SK-N-MC (cell line): ENCODE measurements around the gene DNASE1L1.

Experiments
- DNase-seq: peaks from one replicate; pipeline ENCODE4 v3.0.0-alpha.2; 2011; ENCODE audit warnings: low read depth, low spot score
- H3K27ac ChIP-seq: fragments of 200-600 bp; sonication (generic); 2 replicates; pipeline ENCODE4 v1.5.1; 2016; ENCODE audit warnings: mixed run types
- H3K36me3 ChIP-seq: fragments of 200-600 bp; sonication (generic); 2 replicates; pipeline ENCODE4 v1.6.1; 2017; ENCODE audit warnings: antibody characterized with exemption, low read length, mixed read lengths; ENCODE audit not compliant: insufficient read depth
- H3K4me3 ChIP-seq: fragments of 200-600 bp; sonication (generic); 2 replicates; pipeline ENCODE4 v1.5.1; 2016
- H3K9ac ChIP-seq: fragments of 200-600 bp; sonication (generic); 2 replicates; pipeline ENCODE4 v1.8.0; 2017; ENCODE audit warnings: mixed run types, mixed read lengths; ENCODE audit not compliant: insufficient read length
- H3K9me3 ChIP-seq: fragments of 200-600 bp; sonication (generic); 2 replicates; pipeline ENCODE4 v1.6.1; 2017; ENCODE audit warnings: low read depth, mild to moderate bottlenecking, antibody characterized with exemption, low read length, moderate library complexity, mixed read lengths
- EZH2 ChIP-seq: fragments of 200-600 bp; sonication (generic); IDR thresholded peaks from one replicate; pipeline ENCODE4 v1.6.1; 2017; ENCODE audit warnings: antibody characterized with exemption
- FOXP2 ChIP-seq: optimal IDR thresholded peaks from 2 replicates; pipeline ENCODE3; 2011; ENCODE audit warnings: mild to moderate bottlenecking, moderate library complexity; ENCODE audit not compliant: insufficient read depth; ENCODE audit errors: extremely low read length, control extremely low read depth
- POLR2AphosphoS5 ChIP-seq: IDR thresholded peaks from 2 replicates; pipeline ENCODE4 v1.6.1; 2012; ENCODE audit warnings: mild to moderate bottlenecking, low read depth, low read length, borderline replicate concordance

DNASE1L1 gene, protein sequence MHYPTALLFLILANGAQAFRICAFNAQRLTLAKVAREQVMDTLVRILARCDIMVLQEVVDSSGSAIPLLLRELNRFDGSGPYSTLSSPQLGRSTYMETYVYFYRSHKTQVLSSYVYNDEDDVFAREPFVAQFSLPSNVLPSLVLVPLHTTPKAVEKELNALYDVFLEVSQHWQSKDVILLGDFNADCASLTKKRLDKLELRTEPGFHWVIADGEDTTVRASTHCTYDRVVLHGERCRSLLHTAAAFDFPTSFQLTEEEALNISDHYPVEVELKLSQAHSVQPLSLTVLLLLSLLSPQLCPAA

DNA sequence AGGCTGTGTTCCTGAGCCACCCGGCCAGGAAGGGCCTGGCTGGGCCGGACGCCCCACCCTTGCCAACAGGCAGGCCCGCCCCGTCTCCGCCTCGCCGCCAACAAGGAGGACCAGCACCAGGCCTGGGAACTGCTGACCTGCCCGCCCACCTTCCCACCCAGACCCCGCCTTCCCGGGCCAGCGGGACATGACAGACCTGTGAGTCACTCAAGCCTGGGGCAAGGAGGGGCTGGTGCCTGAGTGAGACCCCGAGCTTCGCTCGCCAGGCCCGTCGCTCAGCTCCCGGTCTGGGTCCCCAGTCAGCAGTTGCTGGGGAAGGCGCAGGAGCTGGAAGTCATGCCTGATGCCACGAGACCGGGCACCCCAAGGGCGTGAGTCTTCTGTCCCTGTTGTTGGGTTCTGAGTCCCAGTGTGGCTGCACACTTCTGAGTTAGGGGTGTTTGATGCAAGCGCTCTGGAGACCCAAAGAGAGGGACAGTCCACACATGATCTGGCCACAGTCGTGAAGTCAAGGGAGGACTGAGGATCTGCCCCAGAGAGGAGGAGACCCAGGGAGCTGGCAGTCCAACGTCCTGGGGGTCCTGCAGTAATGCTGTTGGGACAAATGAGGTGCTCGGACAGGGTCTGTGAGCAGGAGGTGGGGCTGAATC, at the start of gene DNASE1L1:
Gene DNASE1L1 (minus strand): TSS at position 33 of the 650 bp plus-strand sequence. CDS start 3,686 bp downstream, outside the sequence.
- no peak for DNase-seq
- no peak for TF ChIP-seq POLR2AphosphoS5
- no peak for TF ChIP-seq EZH2
- TF ChIP-seq FOXP2 = no peak
- H3K9me3 ChIP-seq = no peaks in the 10 kb centered on the region
- no peak within 1 kb of the TSS for H3K9ac ChIP-seq
- no peak within 1 kb of the TSS for H3K27ac ChIP-seq
- no peak within 1 kb of the TSS for H3K4me3 ChIP-seq
- no peaks in the 10 kb centered on the region for H3K36me3 ChIP-seq

DNA sequence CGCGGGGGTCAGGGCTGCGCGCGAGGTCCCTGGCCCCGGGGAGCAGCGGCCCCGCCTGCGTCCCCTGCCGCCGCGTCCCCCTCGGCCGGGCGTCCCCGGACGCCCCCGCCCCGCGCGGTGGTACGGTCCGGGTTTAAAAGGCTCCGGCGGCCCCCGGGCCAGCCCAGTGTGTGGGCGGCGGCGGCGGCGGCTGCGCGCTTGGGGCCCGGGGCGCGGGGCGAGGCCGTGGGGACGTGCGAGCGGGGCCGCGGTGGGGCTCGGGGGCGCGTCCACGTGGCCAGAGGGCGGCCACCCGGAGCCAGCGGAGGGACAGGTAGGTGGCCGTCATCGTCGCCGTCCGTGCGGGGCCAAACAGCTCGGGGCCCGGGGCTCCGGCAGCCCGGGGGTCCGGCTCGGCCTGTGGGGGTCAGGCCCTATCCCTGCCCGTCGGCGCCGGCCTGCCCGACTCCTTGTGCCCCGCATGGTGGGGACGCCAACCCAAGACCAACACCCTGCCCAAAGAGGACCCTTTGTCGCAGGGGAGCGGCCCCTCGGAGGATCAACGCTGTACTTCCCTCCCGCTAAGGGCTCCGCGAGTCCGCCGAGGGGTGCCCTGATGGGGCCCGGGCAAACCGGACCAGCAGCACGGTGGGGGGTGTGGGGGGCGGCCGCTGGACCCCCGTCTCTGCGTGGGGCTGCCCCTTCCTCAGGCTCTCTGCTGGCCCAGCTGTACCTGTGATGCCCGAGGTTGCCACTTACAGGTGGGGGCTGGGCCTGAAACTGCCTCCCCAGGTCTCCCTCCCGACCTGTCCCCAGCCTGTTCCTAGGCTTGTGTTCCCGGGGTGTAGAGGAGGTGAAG, 49.3 kb upstream of the DNASE1L1 start, which contains the start of gene PLXNA3:
Gene PLXNA3 (plus strand): TSS at position 166 of the 838 bp plus-strand sequence. CDS start 1,903 bp downstream, outside the sequence.
- peak within 1 kb of the TSS; percentile 77 for H3K4me3 ChIP-seq
- H3K27ac ChIP-seq = no peak within 1 kb of the TSS
- H3K9ac ChIP-seq = peak within 1 kb of the TSS; percentile 60
- no peak for DNase-seq
- no peaks in the 10 kb centered on the region for H3K9me3 ChIP-seq
- no peaks in the 10 kb centered on the region; the same call in 1 of the 2 replicates for H3K36me3 ChIP-seq
- TF ChIP-seq POLR2AphosphoS5 (no peak), FOXP2 (no peak), EZH2 (no peak)

GRCh38 chrX:154457491-154458115, 48.5 kb upstream of the DNASE1L1 start:
- Histone ChIP-seq H3K27ac (no peak overlapping the region), H3K9me3 (no peaks in the 10 kb centered on the region), H3K36me3 (no peaks in the 10 kb centered on the region; the same call in 1 of the 2 replicates), H3K9ac (no peak overlapping the region), H3K4me3 (peak overlapping the region; percentile 77)
- TF ChIP-seq FOXP2 (no peak), POLR2AphosphoS5 (no peak), EZH2 (no peak)
- DNase-seq = no peak

DNA sequence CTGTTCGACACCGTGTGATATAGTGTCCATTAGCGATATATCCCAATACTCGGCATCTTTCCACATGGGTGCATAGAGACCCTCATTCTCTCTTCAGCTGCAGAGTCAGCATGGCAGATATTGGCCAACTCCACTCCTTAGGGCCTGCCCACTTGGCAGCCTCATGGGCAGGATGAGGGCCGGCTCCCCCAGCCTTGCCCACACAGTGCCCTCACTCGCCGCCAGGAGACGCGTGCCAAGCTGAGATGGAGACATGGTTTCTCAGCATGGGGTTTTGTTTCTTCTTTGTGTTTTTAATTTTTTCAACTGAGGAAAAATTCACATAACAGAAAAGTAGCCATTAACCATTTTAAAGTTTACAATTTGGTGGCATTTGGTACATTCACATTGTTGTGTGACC, 43.8 kb upstream of the DNASE1L1 start:
- no peak overlapping the region for H3K27ac ChIP-seq
- TF ChIP-seq POLR2AphosphoS5 = no peak
- TF ChIP-seq EZH2 = no peak
- TF ChIP-seq FOXP2 = no peak
- no peaks in the 10 kb centered on the region for H3K9me3 ChIP-seq
- H3K9ac ChIP-seq = no peak overlapping the region
- DNase-seq = no peak
- H3K4me3 ChIP-seq = no peak overlapping the region
- no peaks in the 10 kb centered on the region; the same call in 1 of the 2 replicates for H3K36me3 ChIP-seq

GRCh38 chrX:154450312-154450711, 41.3 kb upstream of the DNASE1L1 start:
- TF ChIP-seq FOXP2 = no peak
- TF ChIP-seq EZH2 = no peak
- TF ChIP-seq POLR2AphosphoS5 = no peak
- Histone ChIP-seq H3K27ac (no peak overlapping the region), H3K36me3 (no peaks in the 10 kb centered on the region; the same call in 1 of the 2 replicates), H3K4me3 (no peak overlapping the region), H3K9me3 (no peaks in the 10 kb centered on the region), H3K9ac (no peak overlapping the region)
- DNase-seq = no peak

GRCh38 chrX:154449618-154450017, 40.6 kb upstream of the DNASE1L1 start:
- no peak overlapping the region for H3K4me3 ChIP-seq
- DNase-seq = no peak
- H3K9ac ChIP-seq = no peak overlapping the region
- no peak for TF ChIP-seq EZH2
- TF ChIP-seq POLR2AphosphoS5 = no peak
- no peak for TF ChIP-seq FOXP2
- no peak overlapping the region for H3K27ac ChIP-seq
- H3K9me3 ChIP-seq = no peaks in the 10 kb centered on the region
- H3K36me3 ChIP-seq = no peaks in the 10 kb centered on the region; the same call in 1 of the 2 replicates

GRCh38 chrX:154448484-154448883, 39.4 kb upstream of the DNASE1L1 start:
- H3K36me3 ChIP-seq = no peaks in the 10 kb centered on the region; the same call in 1 of the 2 replicates
- H3K9ac ChIP-seq = no peak overlapping the region
- no peak overlapping the region for H3K27ac ChIP-seq
- no peak for TF ChIP-seq POLR2AphosphoS5
- TF ChIP-seq EZH2 = no peak
- no peak for TF ChIP-seq FOXP2
- DNase-seq = no peak
- no peak overlapping the region for H3K4me3 ChIP-seq
- H3K9me3 ChIP-seq = no peaks in the 10 kb centered on the region

DNA sequence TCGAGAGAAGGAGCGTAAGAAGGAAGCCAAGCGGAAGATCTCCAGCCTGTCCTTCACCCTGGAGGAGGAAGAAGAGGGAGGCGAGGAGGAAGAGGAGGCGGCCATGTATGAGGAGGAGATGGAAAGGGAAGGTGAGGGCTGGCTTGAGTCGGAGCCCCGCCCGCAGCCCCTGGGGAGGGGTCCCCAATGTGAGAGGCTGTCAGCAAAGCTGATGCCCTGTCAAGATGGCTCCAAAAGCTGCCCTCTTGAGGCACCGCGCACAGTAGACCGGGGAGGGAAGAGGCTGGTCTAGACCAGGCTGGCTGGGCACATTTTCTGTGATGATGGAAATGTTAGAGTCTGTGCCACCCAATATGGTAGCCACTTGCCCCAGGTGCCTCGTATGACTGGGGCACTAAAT, 37.4 kb upstream of the DNASE1L1 start:
- Histone ChIP-seq H3K9ac (no peak overlapping the region), H3K36me3 (peaks cover 4% of the 10 kb centered on the region; the same call in 1 of the 2 replicates), H3K9me3 (no peaks in the 10 kb centered on the region), H3K27ac (no peak overlapping the region), H3K4me3 (no peak overlapping the region)
- no peak for DNase-seq
- TF ChIP-seq EZH2 (no peak), POLR2AphosphoS5 (no peak), FOXP2 (no peak)
